ENCODE data around the gene NBPF3. TPM values are rescaled to one million over a fixed set of nuclear protein-coding genes. Genes with fewer than 3 reads are reported as not detected.
A peak's percentile ranks its signal among the peaks of the same experiment; 100 is the strongest.

NBPF3 gene
- total and polyA plus RNA-seq, 4 donors: 2.6 to 6.6 (median 4.7) TPM

DNA sequence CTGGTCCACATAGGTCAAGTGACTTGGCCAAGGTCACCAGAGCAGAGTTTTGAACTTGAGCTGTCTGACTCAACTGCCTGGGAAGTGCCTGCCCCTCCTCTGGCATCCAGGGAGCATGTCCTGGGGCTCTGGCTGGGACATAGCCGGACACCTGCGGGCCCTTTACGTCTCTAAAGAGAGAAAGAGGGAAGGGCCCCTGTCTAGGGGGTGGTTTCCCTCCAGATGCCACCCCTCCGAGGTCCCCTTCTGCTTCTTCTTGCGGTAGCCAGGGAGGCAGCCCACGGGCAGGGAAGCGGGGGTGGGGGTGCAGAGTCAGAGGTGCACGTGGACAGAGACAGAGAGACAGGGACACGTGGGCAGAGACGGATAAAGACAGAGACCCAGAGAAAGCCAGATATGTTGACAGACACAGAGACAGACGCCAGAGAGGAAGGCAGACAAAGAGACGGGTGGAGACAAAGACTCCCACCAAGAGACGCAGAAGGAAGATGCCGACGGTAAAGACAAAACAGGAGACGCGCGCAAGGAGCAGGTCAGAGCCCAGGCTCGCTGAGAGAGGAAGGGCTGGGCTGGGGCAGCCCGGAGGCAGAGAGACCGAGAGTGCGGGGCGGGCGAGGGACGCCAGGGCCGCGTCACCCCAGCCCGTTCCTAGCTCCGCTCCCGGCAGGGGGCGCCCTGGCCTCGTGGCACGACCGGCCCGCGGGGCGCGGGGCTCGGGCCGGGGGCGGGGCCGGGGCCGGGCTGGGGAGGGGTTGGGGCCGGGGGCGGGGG is 68.8 kb downstream of the NBPF3 start:
- H3K36me3 ChIP-seq (ENCODE audit: control insufficient read depth in 1 of 2, insufficient read depth in 2 of 2, low read length in 1 of 2): no peaks in the 10 kb centered on the region
- intact Hi-C loops (cut with DNase I): loop anchor here in 1 of 2 donors (5.0 kb wide), 1 partner anchor 149 kb away; no protein-coding TSS in a partner anchor
- H3K4me3 ChIP-seq (ENCODE audit: low read length in 2 of 2): no peak overlapping the region
- H3K9me3 ChIP-seq (ENCODE audit: control insufficient read depth, low read length): no peaks in the 10 kb centered on the region
- H3K4me1 ChIP-seq (ENCODE audit: control insufficient read depth in 1 of 2, insufficient read depth in 2 of 2, low read length in 2 of 2): no peaks in the 10 kb centered on the region
- H3K27me3 ChIP-seq (ENCODE audit: control insufficient read depth in 1 of 2, insufficient read depth in 2 of 2, low read length in 1 of 2): no peaks in the 10 kb centered on the region
- peak; percentile 66 to 90 for DNase-seq
- H3K27ac ChIP-seq (ENCODE audit: low read depth in 1 of 2, low read length in 2 of 2): no peak overlapping the region
- WGBS, 2 donors: 8 to 15% methylated on average over 18 to 45 of the region's 45 CpGs
- peak; percentile 83 for ATAC-seq (ENCODE audit: low FRiP score)

DNA sequence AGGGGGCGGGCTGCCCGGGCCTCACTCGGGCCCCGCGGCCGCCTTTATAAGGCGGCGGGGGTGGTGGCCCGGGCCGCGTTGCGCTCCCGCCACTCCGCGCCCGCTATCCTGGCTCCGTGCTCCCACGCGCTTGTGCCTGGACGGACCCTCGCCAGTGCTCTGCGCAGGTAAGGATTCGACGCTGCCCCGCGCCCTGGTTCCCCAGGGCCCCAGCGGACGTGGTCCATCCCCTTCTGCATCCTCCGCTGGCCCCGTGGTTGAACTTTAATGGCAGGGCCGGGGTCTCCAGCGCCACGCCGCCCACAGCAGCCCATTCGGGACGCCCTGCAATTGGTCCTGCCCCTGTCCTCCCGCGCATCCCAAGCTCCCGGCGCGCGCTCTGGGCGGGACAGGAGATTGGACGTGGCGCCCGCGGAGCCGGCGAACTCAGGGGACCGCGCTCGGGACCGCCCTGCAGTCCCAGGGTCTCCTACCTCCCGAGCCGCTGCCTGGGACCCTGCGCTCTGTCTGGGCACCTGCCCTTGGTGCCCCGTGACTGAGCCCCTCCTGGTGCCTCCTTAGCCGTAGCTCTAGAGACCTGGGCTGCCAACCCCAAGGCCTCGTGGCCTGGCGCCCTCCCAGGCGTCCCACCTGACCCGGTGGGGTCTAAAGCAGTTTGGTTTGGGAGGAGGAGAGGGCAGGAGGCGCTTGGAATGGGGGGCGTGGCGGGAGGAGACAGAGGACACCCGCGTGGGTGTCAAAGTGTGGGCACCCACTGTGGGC is 69.6 kb downstream of the NBPF3 start, which contains the start of gene ALPL:
ALPL (plus strand) TSS at position 73 of the 762 bp plus-strand sequence. CDS start 44,659 bp downstream, outside the sequence.
- no peaks in the 10 kb centered on the region for H3K4me1 ChIP-seq (ENCODE audit: control insufficient read depth in 1 of 2, insufficient read depth in 2 of 2, low read length in 2 of 2)
- no peaks in the 10 kb centered on the region for H3K36me3 ChIP-seq (ENCODE audit: control insufficient read depth in 1 of 2, insufficient read depth in 2 of 2, low read length in 1 of 2)
- DNase-seq (no peak), ATAC-seq (ENCODE audit: low FRiP score) (no peak)
- H3K27me3 ChIP-seq (ENCODE audit: control insufficient read depth in 1 of 2, insufficient read depth in 2 of 2, low read length in 1 of 2): no peaks in the 10 kb centered on the region
- H3K9me3 ChIP-seq (ENCODE audit: control insufficient read depth, low read length): no peaks in the 10 kb centered on the region
- H3K4me3 ChIP-seq (ENCODE audit: low read length in 2 of 2): no peak within 1 kb of the TSS
- 4% methylated on average over 46 to 67 of the region's 67 CpGs for WGBS, 2 donors
- intact Hi-C loops (cut with DNase I): loop anchor here in 1 of 2 donors (5.0 kb wide), 2 partner anchors 63 to 148 kb away; no protein-coding TSS in a partner anchor
- H3K27ac ChIP-seq (ENCODE audit: low read depth in 1 of 2, low read length in 2 of 2): no peak within 1 kb of the TSS

- H3K4me1 ChIP-seq (ENCODE audit: control insufficient read depth in 1 of 2, insufficient read depth in 2 of 2, low read length in 2 of 2): no peaks in the 10 kb centered on the region
- no peaks in the 10 kb centered on the region for H3K36me3 ChIP-seq (ENCODE audit: control insufficient read depth in 1 of 2, insufficient read depth in 2 of 2, low read length in 1 of 2)
- no peak overlapping the region for H3K27ac ChIP-seq (ENCODE audit: low read depth in 1 of 2, low read length in 2 of 2)
- H3K4me3 ChIP-seq (ENCODE audit: low read length in 2 of 2): no peak overlapping the region
- DNase-seq (no peak), ATAC-seq (ENCODE audit: low FRiP score) (no peak)
- H3K9me3 ChIP-seq (ENCODE audit: control insufficient read depth, low read length): no peaks in the 10 kb centered on the region
- no peaks in the 10 kb centered on the region for H3K27me3 ChIP-seq (ENCODE audit: control insufficient read depth in 1 of 2, insufficient read depth in 2 of 2, low read length in 1 of 2)
- intact Hi-C loops (cut with DNase I): loop anchor here in 1 of 2 donors (5.0 kb wide), 1 partner anchor 62 kb away; no protein-coding TSS in a partner anchor
- WGBS, 2 donors: 54 to 58% methylated on average over 12 of the region's 12 CpGs
Observed at GRCh38 chr1:21510113-21510493, 70.2 kb downstream of the NBPF3 start.

DNA sequence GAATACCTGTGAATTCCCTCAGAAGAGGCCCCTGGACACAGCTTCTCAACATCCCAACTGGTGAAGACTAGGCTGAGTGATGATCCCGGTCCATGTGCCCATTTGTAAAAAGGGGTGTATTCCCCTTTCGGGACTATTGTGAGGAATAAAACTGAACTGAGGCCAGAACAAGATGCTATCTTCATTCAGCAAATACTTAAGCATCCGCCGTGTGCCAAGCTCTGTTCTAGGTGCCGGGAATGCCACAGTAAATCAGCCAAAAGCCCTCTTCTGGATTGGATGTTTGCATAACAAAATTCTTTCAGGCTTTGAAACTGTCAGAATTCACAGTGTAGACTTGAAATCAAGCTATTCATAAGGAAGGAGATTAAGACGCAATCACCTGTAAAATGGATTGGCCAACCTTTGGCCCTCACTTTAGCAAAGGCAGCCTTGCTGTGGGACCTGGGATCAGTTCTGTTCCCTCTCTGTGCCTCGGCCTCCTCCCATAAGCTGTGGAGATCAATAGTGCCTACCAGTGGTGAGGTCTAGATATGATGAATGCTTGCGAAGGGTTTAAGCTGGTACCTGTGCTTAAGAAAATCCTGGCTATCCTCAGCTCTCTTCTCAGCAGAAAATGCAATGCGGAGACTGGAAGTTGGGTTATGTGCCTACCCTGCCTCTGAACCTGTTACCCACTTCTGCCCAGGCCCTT is 71.1 kb downstream of the NBPF3 start:
- DNase-seq: no peak
- Histone ChIP-seq H3K4me3 (ENCODE audit: low read length in 2 of 2) (no peak overlapping the region), H3K27ac (ENCODE audit: low read depth in 1 of 2, low read length in 2 of 2) (no peak overlapping the region), H3K4me1 (ENCODE audit: control insufficient read depth in 1 of 2, insufficient read depth in 2 of 2, low read length in 2 of 2) (no peaks in the 10 kb centered on the region), H3K36me3 (ENCODE audit: control insufficient read depth in 1 of 2, insufficient read depth in 2 of 2, low read length in 1 of 2) (no peaks in the 10 kb centered on the region), H3K27me3 (ENCODE audit: control insufficient read depth in 1 of 2, insufficient read depth in 2 of 2, low read length in 1 of 2) (no peaks in the 10 kb centered on the region), H3K9me3 (ENCODE audit: control insufficient read depth, low read length) (no peaks in the 10 kb centered on the region)
- intact Hi-C loops (cut with DNase I): loop anchor here in 1 of 2 donors (5.0 kb wide), 1 partner anchor 61 kb away; no protein-coding TSS in a partner anchor
- no peak for ATAC-seq (ENCODE audit: low FRiP score)
- 68 to 69% methylated on average over 9 of the region's 9 CpGs for WGBS, 2 donors

DNA sequence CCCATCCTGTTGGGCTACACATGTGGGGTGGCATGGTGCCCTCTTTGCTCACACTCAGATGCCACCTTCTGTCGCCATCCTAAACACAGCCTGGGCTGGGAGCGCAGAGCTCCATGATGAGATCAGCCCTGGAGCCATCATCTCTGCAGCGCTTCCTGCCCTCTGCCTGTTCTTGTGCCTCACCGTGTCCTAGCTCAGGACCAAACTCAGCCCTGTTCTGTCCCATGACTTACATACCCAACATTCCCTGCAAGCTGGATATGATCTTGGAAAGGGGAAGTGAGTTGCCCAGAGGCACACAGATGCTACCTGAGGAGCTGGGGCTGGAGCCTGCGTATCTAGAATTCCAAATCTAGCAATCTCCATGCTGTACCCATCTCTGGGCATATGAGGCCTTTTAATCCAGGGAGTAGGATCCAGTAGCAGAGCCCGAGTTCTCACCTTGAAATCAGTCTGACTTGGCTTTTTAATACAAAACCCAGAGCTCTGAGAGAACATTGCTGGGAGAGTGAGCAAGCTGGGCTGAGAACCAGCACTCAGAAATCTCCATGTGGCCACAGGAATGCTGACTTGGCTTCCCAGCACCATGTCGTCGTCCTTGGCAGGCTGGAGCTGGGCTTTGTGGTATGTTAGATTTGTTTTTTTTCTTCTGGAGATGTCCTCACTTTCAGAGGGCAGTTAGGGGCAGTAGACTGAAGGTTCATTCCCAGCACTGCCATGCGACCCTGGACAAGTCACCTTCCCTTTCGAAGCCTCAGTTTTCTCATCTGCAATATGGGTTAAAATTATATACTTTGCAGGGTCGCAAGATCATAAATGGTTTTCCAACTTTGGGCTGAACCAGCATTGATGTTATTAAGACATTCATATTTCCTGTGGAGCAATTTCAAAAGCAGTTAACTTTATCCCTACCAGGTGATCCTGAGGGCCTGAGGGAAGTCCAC is 71.9 kb downstream of the NBPF3 start:
- Histone ChIP-seq H3K27me3 (ENCODE audit: control insufficient read depth in 1 of 2, insufficient read depth in 2 of 2, low read length in 1 of 2) (no peaks in the 10 kb centered on the region), H3K4me3 (ENCODE audit: low read length in 2 of 2) (no peak overlapping the region), H3K9me3 (ENCODE audit: control insufficient read depth, low read length) (no peaks in the 10 kb centered on the region), H3K4me1 (ENCODE audit: control insufficient read depth in 1 of 2, insufficient read depth in 2 of 2, low read length in 2 of 2) (no peaks in the 10 kb centered on the region), H3K27ac (ENCODE audit: low read depth in 1 of 2, low read length in 2 of 2) (no peak overlapping the region), H3K36me3 (ENCODE audit: control insufficient read depth in 1 of 2, insufficient read depth in 2 of 2, low read length in 1 of 2) (no peaks in the 10 kb centered on the region)
- intact Hi-C loops (cut with DNase I): loop anchor here in 1 of 2 donors (5.0 kb wide), 1 partner anchor 60 kb away; no protein-coding TSS in a partner anchor
- peak; percentile 73 for ATAC-seq (ENCODE audit: low FRiP score)
- WGBS, 2 donors: 45 to 48% methylated on average over 11 of the region's 11 CpGs
- DNase-seq: peak; percentile 84 to 88

GRCh38 chr1:21514245-21514644 is 74.3 kb downstream of the NBPF3 start:
- H3K27ac ChIP-seq (ENCODE audit: low read depth in 1 of 2, low read length in 2 of 2): no peak overlapping the region
- intact Hi-C loops (cut with DNase I): loop anchor here in 1 of 2 donors (5.0 kb wide), 1 partner anchor 58 kb away; no protein-coding TSS in a partner anchor
- H3K36me3 ChIP-seq (ENCODE audit: control insufficient read depth in 1 of 2, insufficient read depth in 2 of 2, low read length in 1 of 2): no peaks in the 10 kb centered on the region
- H3K4me1 ChIP-seq (ENCODE audit: control insufficient read depth in 1 of 2, insufficient read depth in 2 of 2, low read length in 2 of 2): no peaks in the 10 kb centered on the region
- no peaks in the 10 kb centered on the region for H3K27me3 ChIP-seq (ENCODE audit: control insufficient read depth in 1 of 2, insufficient read depth in 2 of 2, low read length in 1 of 2)
- H3K9me3 ChIP-seq (ENCODE audit: control insufficient read depth, low read length): no peaks in the 10 kb centered on the region
- ATAC-seq (ENCODE audit: low FRiP score) (no peak), DNase-seq (no peak)
- 91 to 95% methylated on average over 5 of the region's 5 CpGs for WGBS, 2 donors
- H3K4me3 ChIP-seq (ENCODE audit: low read length in 2 of 2): no peak overlapping the region

- no peaks in the 10 kb centered on the region for H3K27me3 ChIP-seq (ENCODE audit: control insufficient read depth in 1 of 2, insufficient read depth in 2 of 2, low read length in 1 of 2)
- ATAC-seq (ENCODE audit: low FRiP score) (no peak), DNase-seq (no peak)
- no peak overlapping the region for H3K27ac ChIP-seq (ENCODE audit: low read depth in 1 of 2, low read length in 2 of 2)
- H3K36me3 ChIP-seq (ENCODE audit: control insufficient read depth in 1 of 2, insufficient read depth in 2 of 2, low read length in 1 of 2): no peaks in the 10 kb centered on the region
- no peaks in the 10 kb centered on the region for H3K4me1 ChIP-seq (ENCODE audit: control insufficient read depth in 1 of 2, insufficient read depth in 2 of 2, low read length in 2 of 2)
- no peak overlapping the region for H3K4me3 ChIP-seq (ENCODE audit: low read length in 2 of 2)
- intact Hi-C loops (cut with DNase I): no loop called here
- 89 to 91% methylated on average over 3 of the region's 3 CpGs for WGBS, 2 donors
- no peaks in the 10 kb centered on the region for H3K9me3 ChIP-seq (ENCODE audit: control insufficient read depth, low read length)
Observed at GRCh38 chr1:21517161-21517589, 77.2 kb downstream of the NBPF3 start.

All from aorta (tissue), 5 donors.